Activated naive CD4-positive, alpha-beta T cell treated with anti-CD3 and anti-CD28 coated beads, Interleukin-2, amount 50 U/mL, for 16 hours (primary cell): ENCODE measurements around the gene POGK.
"Not testable (repeated sequence)": the region's sequence is repeated elsewhere in the genome, so short reads cannot be mapped to it uniquely, and the experiment has no call there.

Source experiments
- DNase-seq: peaks from one replicate; pipeline ENCODE4 v3.0.0-alpha.2; 2020

POGK gene

GRCh38 chr1:166858726-166859419 is 19.6 kb downstream of the POGK start:
- no peak for DNase-seq

- DNase-seq, result no peak
Measured at GRCh38 chr1:166859597-166859996, 20.3 kb downstream of the POGK start.

DNA sequence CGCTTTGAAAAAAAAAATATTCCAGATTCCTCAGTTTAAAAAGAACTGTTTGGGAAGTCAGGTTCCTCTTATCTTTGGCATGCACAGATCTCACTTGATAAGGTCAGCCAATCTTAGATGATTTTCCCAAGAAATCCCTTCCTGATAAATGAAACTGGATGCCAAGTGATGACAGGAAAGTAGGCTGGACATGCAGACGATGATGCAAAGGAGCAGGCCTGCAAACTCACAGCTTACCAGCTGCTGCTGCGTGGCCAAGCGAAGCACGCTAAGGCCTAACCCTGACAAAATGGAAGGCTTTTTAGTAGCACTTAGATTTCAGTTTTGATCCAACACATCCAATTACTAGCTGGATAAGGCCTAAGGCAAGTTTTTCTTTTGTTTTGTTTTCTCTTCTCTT is 26.7 kb downstream of the POGK start:
- no peak for DNase-seq

- no peak for DNase-seq
Measured at GRCh38 chr1:166868639-166869038, 29.4 kb downstream of the POGK start.

GRCh38 chr1:166869318-166870099 is 30.2 kb downstream of the POGK start:
- no peak for DNase-seq

DNA sequence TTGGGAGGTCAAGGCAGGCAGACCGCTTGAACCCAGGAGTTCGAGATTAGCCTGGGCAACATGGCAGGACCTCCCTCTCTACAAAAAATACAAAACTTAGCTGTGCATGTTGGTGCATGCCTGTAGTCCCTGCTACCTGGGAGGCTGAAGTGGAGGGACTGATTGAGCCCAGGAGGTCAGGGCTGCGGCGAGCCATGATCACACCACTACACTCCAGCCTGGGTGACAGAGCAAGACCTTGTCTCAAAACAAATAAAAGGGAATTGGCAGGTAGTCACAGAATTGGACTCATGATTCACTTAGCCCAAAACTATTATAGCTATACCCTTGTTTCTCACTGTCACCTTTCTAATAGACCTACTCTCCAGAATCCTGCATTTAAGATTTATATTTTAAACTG is 31.3 kb downstream of the POGK start:
- DNase-seq, result no peak

GRCh38 chr1:166874464-166874863 is 35.2 kb downstream of the POGK start:
- no peak for DNase-seq

DNA sequence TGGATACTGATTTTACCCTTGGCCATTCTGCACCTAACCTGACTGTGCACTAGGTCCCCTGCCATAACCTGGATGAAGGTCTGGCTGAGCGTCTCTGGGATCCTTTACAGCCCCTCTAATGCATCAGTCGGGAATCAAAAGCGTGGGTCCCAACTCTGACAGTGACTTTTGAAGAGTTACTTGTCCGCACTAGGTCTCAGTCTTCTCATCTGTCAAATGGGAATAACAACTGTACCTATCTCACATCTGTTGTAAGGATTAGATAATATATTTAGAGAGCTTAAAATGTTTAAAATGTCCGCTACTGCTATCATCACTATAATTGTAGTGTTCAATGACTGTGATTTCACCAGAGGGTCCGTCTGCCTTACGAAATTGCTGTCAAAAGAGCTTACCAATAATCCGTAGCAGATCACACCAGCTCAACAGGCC is 36.0 kb downstream of the POGK start:
- DNase-seq, result no peak

DNA sequence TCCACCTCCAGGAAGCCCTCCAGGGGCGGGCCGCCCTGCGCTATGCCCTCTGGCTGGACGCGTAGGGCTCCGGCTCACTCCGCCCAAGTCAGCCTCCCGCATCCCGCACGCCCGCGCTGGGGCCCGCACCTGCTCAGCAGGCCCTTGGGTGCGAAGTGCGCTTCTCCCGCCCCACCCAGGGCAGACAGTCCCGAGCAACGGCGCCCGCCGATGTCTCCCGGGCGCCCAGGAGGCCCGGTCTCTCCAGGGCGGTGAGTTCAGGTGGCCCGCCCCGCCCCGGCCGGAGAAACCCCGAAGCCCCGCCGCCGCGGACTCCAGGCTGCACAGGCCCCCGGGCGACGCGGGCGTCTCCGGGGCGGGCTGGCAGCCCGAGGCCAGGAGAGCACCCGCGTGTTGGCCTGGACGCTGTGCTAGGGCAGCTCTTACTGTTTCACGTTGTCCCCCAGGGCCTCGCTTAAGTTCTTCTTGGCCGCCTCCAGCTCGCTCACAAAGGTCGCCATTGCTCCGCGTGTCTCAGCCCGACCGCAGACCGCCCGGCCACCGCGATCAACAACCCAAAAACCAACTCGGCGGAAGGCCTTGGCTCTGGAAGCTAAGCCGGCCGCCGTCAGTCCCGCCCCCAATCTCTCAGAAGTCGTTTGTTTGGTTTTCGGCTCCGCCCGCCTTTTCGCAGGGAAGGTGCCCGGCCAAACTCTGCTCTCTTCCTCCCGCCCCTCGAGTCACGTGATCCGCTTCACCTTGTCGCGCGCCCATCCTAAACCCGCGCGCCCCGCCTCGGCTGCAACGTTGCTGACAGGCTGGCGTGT is 36.7 kb downstream of the POGK start, which contains the start of gene TADA1:
Gene TADA1, minus strand, starts transcription at position 531 of the 806 bp plus-strand sequence. Its CDS starts 31 bp downstream, at position 500.
- peak; percentile 100 for DNase-seq

GRCh38 chr1:166876540-166876838 is 37.2 kb downstream of the POGK start:
- no peak for DNase-seq

- DNase-seq, result not testable (repeated sequence)
Measured at GRCh38 chr1:166878173-166878917, 39.1 kb downstream of the POGK start.

DNA sequence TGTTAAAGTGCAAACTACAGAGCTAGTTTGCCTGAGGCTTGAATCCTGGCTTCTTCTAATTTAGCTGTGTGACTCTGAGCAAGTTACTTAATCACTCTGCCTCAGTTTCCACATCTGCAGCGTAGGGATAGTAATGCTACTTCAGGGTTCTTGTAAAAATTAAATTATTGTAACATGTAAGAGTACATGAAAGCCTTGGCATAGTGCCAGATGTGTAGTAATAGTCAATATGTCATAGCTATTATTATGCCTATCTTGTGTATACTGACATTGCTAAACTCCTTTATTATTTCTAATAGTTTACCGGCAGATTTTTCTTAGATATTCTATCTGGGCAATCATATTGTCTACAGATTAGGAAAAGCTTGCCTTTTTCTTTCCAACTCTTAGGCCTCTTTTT is 43.6 kb downstream of the POGK start:
- DNase-seq, result no peak

DNA sequence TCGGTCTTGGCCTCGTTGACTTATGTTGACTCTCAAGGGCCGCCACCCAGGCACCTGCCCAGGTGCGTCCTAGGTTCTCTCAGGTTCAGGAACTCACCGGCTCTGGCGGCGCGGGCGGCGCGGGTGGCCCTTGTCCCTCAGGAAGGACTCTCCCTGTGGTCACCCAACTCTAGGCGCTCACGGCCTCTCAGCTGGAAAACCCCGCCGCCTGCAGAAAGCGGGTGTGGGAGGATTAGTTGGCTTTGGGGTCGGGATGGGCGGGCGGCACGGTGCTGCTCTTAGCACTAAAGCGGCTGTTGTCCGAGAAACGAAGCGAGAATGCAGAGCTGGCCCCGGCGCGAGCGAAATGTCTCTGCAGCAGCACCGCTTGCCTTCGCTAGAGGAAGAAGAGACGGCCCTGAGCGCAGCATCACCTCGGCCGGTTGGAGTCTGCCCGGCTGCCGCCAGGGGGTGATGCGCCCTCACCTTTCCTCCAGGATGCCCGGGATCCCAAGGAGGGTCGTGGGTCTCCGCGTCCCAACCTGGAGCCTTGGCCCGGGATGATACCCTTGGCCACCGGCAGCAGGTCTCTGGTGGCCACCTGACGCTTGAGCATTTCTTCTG is 44.9 kb downstream of the POGK start:
- DNase-seq, result peak; percentile 21

DNA sequence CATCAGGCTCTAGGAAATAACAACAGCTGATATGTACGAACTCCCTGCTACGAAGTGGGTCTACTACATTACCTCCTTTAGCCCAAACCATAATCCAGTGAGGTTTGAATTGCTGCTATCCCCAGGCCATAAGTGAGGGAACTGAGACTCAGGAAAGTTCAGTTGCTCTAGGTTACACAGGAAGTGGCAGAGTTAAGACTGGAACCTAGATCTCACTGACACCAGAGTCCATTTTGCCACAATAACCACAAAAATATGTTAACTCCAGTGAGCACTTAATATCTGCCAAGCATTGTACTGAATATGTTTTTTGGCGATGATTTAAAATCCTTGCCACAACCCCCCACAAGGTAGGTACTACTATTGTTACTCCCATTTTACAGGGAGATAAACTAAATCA is 45.7 kb downstream of the POGK start:
- no peak for DNase-seq

GRCh38 chr1:166888373-166889111 is 49.3 kb downstream of the POGK start:
- no peak for DNase-seq

GRCh38 chr1:166889776-166890175 is 50.5 kb downstream of the POGK start:
- DNase-seq, result no peak

DNA sequence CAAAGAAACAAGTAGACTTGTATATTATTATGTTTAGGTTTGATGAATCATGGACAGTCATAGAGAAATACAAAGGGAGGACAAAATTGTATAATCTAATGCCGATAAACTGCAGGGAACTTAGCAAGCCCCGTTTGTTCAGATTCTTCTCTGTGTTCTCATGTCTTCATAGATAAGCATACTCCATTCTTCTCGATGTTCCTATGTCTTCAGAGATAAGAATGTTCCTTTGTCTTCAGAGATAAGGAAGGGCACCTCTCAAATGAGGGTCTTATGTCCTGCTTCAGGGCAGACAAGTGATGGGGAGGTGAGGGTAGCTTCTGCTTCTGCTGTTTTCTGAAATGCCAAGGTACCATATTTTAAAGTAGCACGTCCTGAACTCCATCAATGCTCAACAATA is 56.5 kb downstream of the POGK start:
- no peak for DNase-seq

- DNase-seq, result no peak
Measured at GRCh38 chr1:166899769-166900168, 60.5 kb downstream of the POGK start.

DNA sequence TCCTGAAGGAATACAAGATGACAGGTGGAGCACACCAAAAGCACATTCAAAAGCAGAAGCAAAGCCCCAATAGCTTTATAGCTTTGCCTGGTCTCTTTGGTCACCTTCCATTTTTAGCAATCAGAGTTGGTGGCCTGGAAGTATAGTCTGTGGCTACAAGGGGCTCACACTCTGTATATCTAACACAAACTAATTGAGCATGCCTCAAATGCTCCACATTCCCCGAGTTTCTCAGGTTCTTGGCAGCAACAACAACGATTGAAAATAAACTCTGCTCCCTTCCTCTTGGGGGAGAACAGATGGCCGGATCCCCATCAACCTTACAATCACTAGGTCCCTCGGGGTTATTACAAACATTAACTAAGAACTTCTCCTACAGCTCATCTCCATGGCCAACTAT is 61.7 kb downstream of the POGK start:
- DNase-seq, result no peak

- no peak for DNase-seq
Measured at GRCh38 chr1:166902279-166902678, 63.0 kb downstream of the POGK start.

GRCh38 chr1:166903232-166903631 is 64.0 kb downstream of the POGK start:
- DNase-seq, result no peak

- DNase-seq, result no peak
Measured at GRCh38 chr1:166905136-166905535, 65.9 kb downstream of the POGK start.
